Heart left ventricle (tissue), 16 donors: ENCODE data around the gene ZFP57. TPM values are rescaled to one million over a fixed set of nuclear protein-coding genes. Genes with fewer than 3 reads are reported as not detected.

ENCODE experiments used
- ATAC-seq, 4 donors: fragments of 200-7000 bp; cut with Tn5 transposase; one replicate each; pipeline ENCODE4 v1.9.1; 2020 to 2022; ENCODE audit warnings: moderate library complexity in 4 of 4, mild to moderate bottlenecking in 3 of 4, moderate number of reproducible peaks in 1 of 4
- DNase-seq, 5 donors: peaks; one replicate each; pipeline ENCODE4 v3.0.0-alpha.2; 2020
- H3K27ac ChIP-seq, 12 donors: fragments of 200-600 bp; sonication (generic) in 4 of 12; one replicate each; pipeline versions ENCODE4 v1.5.0 to v1.8.0; 2016 to 2022; ENCODE audit warnings: mild to moderate bottlenecking in 2 of 12
- H3K27me3 ChIP-seq, 9 donors: fragments of 200-600 bp; sonication (generic) in 2 of 9; one replicate each; pipeline versions ENCODE4 v1.5.1 to v1.8.0; 2016 to 2022; ENCODE audit warnings: mild to moderate bottlenecking in 3 of 9
- H3K36me3 ChIP-seq, 9 donors: fragments of 200-600 bp; sonication (generic) in 2 of 9; one replicate each; pipeline versions ENCODE4 v1.5.0 to v1.8.0; 2018 to 2022; ENCODE audit warnings: mild to moderate bottlenecking in 2 of 9
- H3K4me1 ChIP-seq, 12 donors: fragments of 200-600 bp; sonication (generic) in 4 of 12; one replicate each; pipeline versions ENCODE4 v1.5.0 to v1.8.0; 2016 to 2022; ENCODE audit warnings: mild to moderate bottlenecking in 3 of 12
- H3K4me3 ChIP-seq, 12 donors: fragments of 200-600 bp; sonication (generic) in 4 of 12; one replicate each; pipeline versions ENCODE4 v1.5.0 to v1.8.0; 2017 to 2022; ENCODE audit warnings: mild to moderate bottlenecking in 9 of 12, moderate library complexity in 4 of 12
- H3K9me3 ChIP-seq, 12 donors: fragments of 200-600 bp; sonication (generic) in 4 of 12; one replicate each; pipeline versions ENCODE4 v1.5.0 to v1.8.0; 2016 to 2022; ENCODE audit warnings: mild to moderate bottlenecking in 1 of 12
- CTCF ChIP-seq, 12 donors: fragments of 200-600 bp; sonication (generic) in 4 of 12; IDR thresholded peaks; one replicate each; pipeline versions ENCODE4 v1.5.0 to v1.8.0; 2018 to 2022; ENCODE audit warnings: antibody characterized with exemption in 12 of 12, mild to moderate bottlenecking in 5 of 12
- POLR2A ChIP-seq, 2 donors: fragments of 450-650 bp; IDR thresholded peaks; one replicate each; pipeline ENCODE4 v1.6.1; 2017; ENCODE audit warnings: antibody characterized with exemption in 2 of 2, mild to moderate bottlenecking in 2 of 2, moderate library complexity in 2 of 2
- WGBS, 4 donors: extraction: QIAGEN DNeasy Blood & Tissue Kit in 2 of 4; methylation state at CpG; one replicate each; pipeline versions ENCODE4 v1.1.5 to v1.1.7; 2013 to 2018; 5-methylcytosine and 5-hydroxymethylcytosine counted together
- intact Hi-C, 10 donors: fragments of 100-400 bp; cut with DNase I; formaldehyde crosslinking; loops; one replicate each; pipeline versions ENCODE4 v1.11.1 to v1.14.2; 2022
- polyA plus RNA-seq, 2 donors: library from polyadenylated mRNA; stranded (reverse); fragments of 200-250 nt; gene quantifications; one replicate each; pipeline ENCODE4 v1.2.3, GENCODE V29; 2013
- total RNA-seq, 9 donors: library from RNA; depleted of rRNA in 2 of 9; stranded (reverse); fragments of >200 nt in 2 of 9; fragmentation: NEBNext Ultra II Directional in 3 of 9; extraction: Animal tissue kit (Norgen Biotek cat#: 25700) in 3 of 9; gene quantifications; one replicate each; pipeline versions ENCODE4 v1.1.0 to v1.2.4, GENCODE V29; 2016 to 2023
- donor health status: ischemic (EF 13 %, LVEDD 7.1; RV severe dilation, severe dysfunction).
- donor health status: healthy with polysubstance abuse.
- donor health status: DM: no; HTN: yes; CAD: no.
- donor health status: DM: no; HTN: no; CAD: no.
- donor health status: ischemic (EF 25% LVEDD 6.9; RV normal size, moderate dysfunction).
- donor health status: ischemic (EF 25% LVEDD 5.7; RV mildly dilated, moderate dysfunction).
- donor health status: healthy.
- donor health status: DM: yes; HTN: yes; CAD: no.
- donor health status: ischemic (EF 35%, LVEDD 5.7; RV mildly dilated, moderate dysfunction).
- donor health status: nonischemic (EF 11% LVEDD 7.7; RV severe dilation, severe dysfunction).
- donor health status: DM: yes; HTN: yes; CAD: no.
- donor health status: PGD.
- donor health status: ischemic (EF 29% LVEDD 5.4; RV normal size, mild dysfunction).
- donor health status: nonischemic (EF 23%, LVEDD 6.1; RV moderate dilation, normal function).

ZFP57 gene
- total and polyA plus RNA-seq, 11 donors, result 0.06 to 18.1 (median 2.8) TPM; not detected in 7

DNA sequence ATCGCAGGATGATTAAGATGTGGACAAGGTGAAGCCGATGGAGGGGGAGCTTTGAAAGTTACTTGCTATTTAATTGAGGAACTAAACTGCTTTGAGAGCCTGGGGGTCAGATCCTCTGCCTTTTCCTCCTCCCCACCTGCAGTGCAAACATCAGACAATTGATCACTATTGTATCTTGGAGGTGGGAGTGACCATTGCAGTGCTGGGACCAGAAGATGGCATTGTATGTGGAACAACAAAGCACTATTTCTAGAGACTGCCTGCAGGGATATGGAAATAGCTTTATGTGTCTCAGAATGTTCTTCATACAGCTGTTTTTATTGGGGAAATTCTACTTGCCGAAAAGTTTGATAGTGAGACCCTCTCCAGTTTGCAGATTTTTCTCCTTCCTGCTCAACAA is 19.9 kb downstream of the ZFP57 start:
- WGBS, 4 donors, result 66 to 84% (median 80%) methylated on average over 3 of the region's 3 CpGs
- Histone ChIP-seq H3K27me3 (peaks cover 0 to 27% (median 0%) of the 10 kb centered on the region in 9 donors), H3K4me1 (peaks cover 0 to 17% (median 3%) of the 10 kb centered on the region in 12 donors), H3K4me3 (no peak overlapping the region), H3K27ac (no peak overlapping the region), H3K9me3 (no peaks in the 10 kb centered on the region), H3K36me3 (no peaks in the 10 kb centered on the region)
- intact Hi-C loops, result no loop called here
- TF ChIP-seq POLR2A (IDR thresholded peaks at IDR 0.05), result no peak
- no peak for TF ChIP-seq CTCF (IDR thresholded peaks at IDR 0.05)
- ATAC-seq, result no peak
- DNase-seq, result no peak

DNA sequence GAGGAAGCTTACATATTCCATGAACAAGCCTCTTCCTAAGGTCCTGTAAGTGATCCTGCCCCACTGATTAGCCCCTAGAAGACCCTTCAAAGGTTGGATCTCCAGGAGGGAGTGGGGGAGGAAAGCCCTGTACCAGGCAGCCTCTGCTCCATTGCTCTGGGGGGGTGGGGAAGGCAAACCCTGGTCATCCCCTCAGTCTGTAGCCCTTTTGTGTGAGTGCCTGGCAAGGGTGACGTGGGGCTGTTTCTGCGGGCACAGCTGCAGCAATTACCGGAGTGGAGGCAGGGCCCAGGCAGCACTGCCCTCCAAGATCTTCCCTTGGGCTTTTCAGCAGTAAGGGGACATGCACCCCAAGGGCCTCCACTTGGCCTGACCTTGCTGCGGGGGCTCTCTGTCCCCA is 24.2 kb downstream of the ZFP57 start, which contains the start of gene MOG:
MOG (plus strand) TSS at position 295 of the 400 bp plus-strand sequence. CDS start 118 bp downstream, outside the sequence.
- H3K27ac ChIP-seq, result peak within 1 kb of the TSS; percentile 66 to 95 (median 81)
- peak in 1 of 5 donors; percentile 51 for DNase-seq

DNA sequence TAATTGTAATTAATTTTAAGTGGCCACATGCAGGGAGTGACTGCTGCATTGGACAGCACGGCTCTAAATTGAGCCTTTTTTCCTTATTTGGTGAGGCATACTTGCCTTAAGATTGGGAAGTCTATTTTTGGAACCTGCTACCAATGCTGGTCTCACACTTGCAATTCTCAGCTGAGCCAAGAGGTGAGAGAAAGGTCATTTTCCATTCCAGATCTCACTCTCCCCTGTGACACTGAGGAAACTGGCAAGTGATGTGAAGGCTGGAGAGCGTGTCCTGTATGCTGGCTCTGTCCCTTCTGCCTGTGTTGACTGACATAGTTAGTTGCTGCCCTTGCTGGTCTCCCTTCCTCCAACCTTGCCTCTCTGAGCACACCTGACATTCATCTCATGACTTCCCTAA is 24.8 kb downstream of the ZFP57 start:
- peak in 4 of 5 donors; percentile 51 to 79 (median 64) for DNase-seq
- intact Hi-C loops, result loop anchor here in 2 of 10 donors (5.0 to 10.0 kb wide), 2 partner anchors 89 to 96 kb away; no protein-coding TSS in a partner anchor
- WGBS, 4 donors, result 6 to 20% (median 13%) methylated on average over 2 of the region's 2 CpGs

More for the DNA sequence above, 24.2 kb downstream of the ZFP57 start, which contains the start of gene MOG:
- Histone ChIP-seq H3K4me3 (no peak within 1 kb of the TSS), H3K9me3 (no peaks in the 10 kb centered on the region), H3K27me3 (peaks cover 0 to 6% (median 0%) of the 10 kb centered on the region in 9 donors), H3K4me1 (peaks cover 0 to 31% (median 3%) of the 10 kb centered on the region in 12 donors), H3K36me3 (no peaks in the 10 kb centered on the region)
- intact Hi-C loops, result loop anchor here in 2 of 10 donors (5.0 to 10.0 kb wide), 2 partner anchors 88 to 96 kb away; no protein-coding TSS in a partner anchor
- 35 to 80% (median 62%) methylated on average over 1 to 4 of the region's 4 CpGs for WGBS, 4 donors
- TF ChIP-seq CTCF (IDR thresholded peaks at IDR 0.05) (no peak), POLR2A (IDR thresholded peaks at IDR 0.05) (no peak)
- peak in 3 of 4 donors; percentile 30 to 49 (median 30) for ATAC-seq

DNA sequence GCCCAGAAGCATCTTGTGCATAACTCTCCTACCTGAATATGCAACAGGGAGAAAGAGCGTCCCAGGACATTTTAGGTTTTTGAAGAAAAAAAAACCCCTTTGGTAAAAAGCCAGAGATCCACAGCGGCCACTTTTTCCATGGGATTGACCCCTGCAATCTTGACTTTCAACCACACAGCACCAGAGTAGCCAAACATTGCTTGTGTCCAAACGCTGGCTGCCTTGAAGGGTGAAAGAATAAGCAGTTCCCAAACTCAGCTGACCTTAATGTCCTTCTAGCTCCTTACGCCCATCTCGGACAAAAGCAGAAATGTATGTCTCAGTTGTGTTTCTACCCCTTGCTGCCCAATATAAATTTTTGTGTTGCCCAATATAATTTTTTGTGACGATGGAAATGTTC is 25.3 kb downstream of the ZFP57 start:
- Histone ChIP-seq H3K9me3 (no peaks in the 10 kb centered on the region), H3K4me1 (peaks cover 0 to 31% (median 3%) of the 10 kb centered on the region in 12 donors), H3K27ac (peak overlapping the region; percentile 66 to 95 (median 81)), H3K4me3 (no peak overlapping the region), H3K27me3 (peaks cover 0 to 3% (median 0%) of the 10 kb centered on the region in 9 donors), H3K36me3 (no peaks in the 10 kb centered on the region)
- no peak for TF ChIP-seq POLR2A (IDR thresholded peaks at IDR 0.05)
- no peak for TF ChIP-seq CTCF (IDR thresholded peaks at IDR 0.05)
- WGBS, 4 donors, result 38 to 47% (median 42%) methylated on average over 6 of the region's 6 CpGs
- ATAC-seq (peak; percentile 25 to 48 (median 40)), DNase-seq (no peak)
- intact Hi-C loops, result loop anchor here in 2 of 10 donors (5.0 to 10.0 kb wide), 2 partner anchors 89 to 97 kb away; no protein-coding TSS in a partner anchor

More for the DNA sequence above, 24.8 kb downstream of the ZFP57 start:
- peak overlapping the region; percentile 66 to 95 (median 81) for H3K27ac ChIP-seq
- H3K9me3 ChIP-seq, result no peaks in the 10 kb centered on the region
- no peaks in the 10 kb centered on the region for H3K36me3 ChIP-seq
- H3K27me3 ChIP-seq, result peaks cover 0 to 3% (median 0%) of the 10 kb centered on the region in 9 donors
- no peak overlapping the region for H3K4me3 ChIP-seq
- ATAC-seq, result peak; percentile 89 to 95 (median 93)
- peaks cover 0 to 31% (median 3%) of the 10 kb centered on the region in 12 donors for H3K4me1 ChIP-seq
- TF ChIP-seq POLR2A (IDR thresholded peaks at IDR 0.05), result no peak
